ENCODE measurements around the gene CNN2.

- TF ChIP-seq POLR2A (IDR thresholded peaks at IDR 0.05; ENCODE audit: low read length) (no peak), GATA1 (IDR thresholded peaks at IDR 0.05; ENCODE audit: low read depth, low read length) (no peak)
Measured at GRCh38 chr19:1058112-1058511, 31.7 kb downstream of the CNN2 start.
